Stromal cell of bone marrow (primary cell): ENCODE results near the gene MRPS18A.
A peak's percentile ranks its signal among the peaks of the same experiment; 100 is the strongest.

ENCODE experiments used
- DNase-seq: peaks from one replicate; pipeline ENCODE4 v3.0.0-alpha.2; 2012; ENCODE audit warnings: low read depth

MRPS18A gene

DNA sequence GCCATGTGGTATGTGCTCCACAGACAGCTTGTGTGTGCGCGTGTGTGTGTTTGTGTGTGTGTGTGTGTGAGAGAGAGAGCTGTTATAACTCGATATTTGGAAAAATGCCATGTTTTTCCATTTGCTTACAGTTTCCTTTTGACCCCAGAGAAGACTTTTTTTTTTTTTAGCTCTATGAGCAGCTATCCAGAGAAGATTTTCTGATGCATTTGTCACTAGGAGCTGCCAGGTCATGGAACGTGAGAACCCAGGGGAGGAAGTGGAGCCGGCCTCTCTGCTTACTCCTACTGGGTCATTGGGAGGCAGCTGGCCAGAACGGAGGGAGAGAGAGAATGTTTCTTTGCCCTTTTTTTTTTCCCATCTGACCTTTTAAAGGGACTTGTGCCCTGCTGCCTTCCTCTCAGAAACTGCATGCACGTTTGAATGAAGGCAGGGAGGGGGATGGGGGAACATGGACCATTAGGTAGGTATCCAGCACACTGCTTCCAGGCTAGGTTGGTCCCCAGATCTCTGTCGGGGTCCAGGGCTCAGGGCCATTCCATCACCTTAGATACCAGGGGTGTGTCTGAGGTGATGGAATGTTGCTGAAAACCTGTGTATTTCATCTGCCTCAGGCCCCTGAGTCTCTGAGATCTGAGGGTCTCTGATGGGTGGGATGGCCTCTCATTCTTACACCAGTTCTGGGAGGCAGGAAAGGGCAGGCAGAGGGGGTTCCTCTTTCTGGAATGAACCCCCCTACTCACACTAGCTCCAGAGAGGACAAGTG lies 11.2 kb upstream of the MRPS18A start:
- peak; percentile 64 for DNase-seq

- no peak for DNase-seq
Measured at GRCh38 chr6:43697421-43697820, 9.8 kb upstream of the MRPS18A start.

GRCh38 chr6:43695967-43696291 lies 8.3 kb upstream of the MRPS18A start:
- no peak for DNase-seq

GRCh38 chr6:43695215-43695966 lies 7.8 kb upstream of the MRPS18A start:
- DNase-seq = no peak

DNA sequence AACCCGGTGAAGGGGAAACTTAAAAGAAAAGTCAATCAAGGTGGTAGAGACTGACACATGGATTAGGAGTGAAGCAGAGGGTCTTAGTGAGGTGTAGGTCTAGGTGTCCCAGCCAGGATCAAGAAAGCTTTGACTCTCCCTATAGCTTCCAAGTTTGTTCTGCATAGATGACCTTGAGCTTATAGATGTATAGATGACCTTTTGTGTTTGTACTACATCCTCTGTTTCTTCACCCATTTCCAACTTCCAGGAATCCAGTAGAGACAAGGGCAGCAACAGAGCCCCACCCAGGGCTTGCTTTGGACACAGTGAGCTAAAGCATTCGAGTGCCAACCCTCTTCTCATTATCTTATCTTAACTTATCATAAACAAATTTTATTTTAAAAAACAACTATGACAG lies 1.8 kb upstream of the MRPS18A start:
- DNase-seq = no peak

DNA sequence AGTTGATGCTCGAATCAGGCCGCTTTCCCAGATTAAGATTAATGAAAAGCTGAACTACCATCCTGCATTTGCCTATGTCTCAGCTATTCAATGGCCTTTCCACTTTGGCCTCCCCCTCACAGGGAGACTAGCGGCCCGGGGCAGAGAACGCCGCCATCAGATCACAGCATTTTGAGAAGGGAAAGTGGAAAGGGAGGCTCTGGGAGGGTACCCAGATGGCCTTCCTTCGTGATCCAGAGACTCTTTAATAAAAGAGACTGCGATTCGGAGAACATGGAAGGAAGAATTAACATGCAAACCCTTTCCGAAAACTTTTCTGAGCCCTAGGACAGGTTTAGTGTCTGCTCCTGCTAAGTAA lies 533 bp downstream of the MRPS18A start:
- no peak for DNase-seq

DNA sequence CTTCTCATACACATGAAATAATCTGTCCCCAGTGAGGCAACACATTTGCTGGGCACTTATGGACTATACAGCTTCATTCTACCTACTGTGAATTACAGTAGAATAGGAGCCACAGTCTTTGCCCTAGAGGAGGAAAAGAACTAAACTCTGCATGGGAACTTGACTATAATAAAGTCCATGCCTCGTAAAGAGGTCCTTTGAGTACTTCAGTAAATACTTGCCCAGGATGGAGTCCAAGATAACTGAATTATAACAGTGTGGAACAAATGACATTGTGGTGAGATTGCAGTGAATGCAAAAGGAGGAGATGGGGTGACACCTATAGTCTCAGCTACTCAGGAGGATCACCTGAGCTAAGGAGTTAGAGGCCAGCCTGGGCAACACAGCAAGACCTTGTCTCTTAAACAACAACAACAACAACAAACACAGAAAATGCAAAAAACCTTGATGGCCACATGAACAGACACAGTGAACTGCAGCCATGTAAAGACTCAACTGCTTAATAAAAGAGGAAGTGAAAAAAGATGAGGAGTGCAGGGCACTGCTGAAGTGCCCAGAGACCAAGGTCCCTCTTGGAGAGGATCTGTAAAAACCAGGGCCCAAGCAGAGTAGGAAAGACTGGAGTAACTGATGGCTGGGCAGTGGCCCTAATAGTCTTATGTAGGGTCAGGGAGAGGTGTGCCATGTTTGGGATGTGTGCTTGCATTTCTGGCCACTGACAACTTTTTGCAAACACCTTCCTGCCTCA lies 3.7 kb downstream of the MRPS18A start:
- no peak for DNase-seq

- no peak for DNase-seq
Measured at GRCh38 chr6:43682724-43683429, 4.7 kb downstream of the MRPS18A start.

GRCh38 chr6:43681303-43681702 lies 6.3 kb downstream of the MRPS18A start:
- DNase-seq = no peak

DNA sequence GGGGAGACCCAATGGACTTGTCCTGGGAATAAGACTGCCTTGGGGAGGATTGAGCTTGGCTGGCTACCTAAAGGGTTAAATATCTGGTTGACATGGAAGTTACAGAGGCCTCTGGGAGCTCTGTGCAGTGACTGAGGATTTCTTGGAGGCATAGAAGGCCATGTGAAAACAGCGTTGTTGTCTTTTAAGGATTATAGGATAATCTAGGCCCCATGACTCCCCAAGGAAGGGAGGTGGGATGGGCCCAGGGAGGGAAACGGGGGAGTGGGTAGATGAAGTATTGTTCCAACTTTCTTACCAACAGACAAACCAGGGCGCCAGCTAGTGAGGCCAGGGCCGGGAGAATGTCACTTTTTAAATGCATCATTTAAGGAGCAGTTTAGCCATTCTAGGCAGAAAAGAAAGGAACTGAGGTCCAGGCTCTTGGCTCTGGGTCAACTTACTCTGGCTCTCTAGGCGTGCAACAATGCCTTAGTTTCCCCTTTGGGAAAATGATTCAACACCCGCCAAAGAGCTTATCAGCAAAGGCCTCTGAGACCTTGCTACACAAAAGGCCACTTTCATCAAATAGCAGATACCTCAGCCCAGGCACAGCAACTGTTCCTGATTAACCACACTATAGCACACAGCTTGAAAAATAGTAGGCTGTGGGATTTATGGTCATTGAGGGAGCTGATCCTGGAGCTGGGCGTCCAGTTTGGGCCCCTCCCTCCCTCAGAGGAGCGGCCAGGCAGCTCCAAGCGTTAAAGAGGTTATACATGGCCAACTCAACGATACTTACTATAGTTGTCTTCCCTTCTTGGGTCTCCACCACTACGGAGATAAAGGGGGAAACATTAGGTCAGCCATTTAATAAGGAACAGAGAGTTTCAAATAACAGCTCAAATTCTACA lies 7.0 kb downstream of the MRPS18A start:
- no peak for DNase-seq

DNA sequence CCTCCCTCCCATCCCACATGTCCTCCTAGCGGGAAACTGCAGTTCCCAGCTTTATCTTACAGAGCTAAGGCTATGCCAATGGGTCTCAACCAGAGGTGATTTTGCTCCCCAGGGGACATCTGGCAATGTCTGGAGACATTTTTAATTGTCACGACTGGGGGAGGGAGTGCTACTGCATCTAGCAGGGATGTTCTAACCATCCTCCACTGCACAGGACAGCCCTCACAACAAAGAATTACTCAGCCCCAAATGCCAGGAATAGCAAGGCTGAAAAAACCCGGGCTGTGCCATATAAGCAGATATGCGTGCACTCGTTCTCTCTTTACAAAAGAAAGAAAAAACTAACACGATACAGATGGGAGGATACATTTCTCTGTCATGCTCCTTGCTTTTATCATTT lies 8.5 kb downstream of the MRPS18A start:
- no peak for DNase-seq

DNA sequence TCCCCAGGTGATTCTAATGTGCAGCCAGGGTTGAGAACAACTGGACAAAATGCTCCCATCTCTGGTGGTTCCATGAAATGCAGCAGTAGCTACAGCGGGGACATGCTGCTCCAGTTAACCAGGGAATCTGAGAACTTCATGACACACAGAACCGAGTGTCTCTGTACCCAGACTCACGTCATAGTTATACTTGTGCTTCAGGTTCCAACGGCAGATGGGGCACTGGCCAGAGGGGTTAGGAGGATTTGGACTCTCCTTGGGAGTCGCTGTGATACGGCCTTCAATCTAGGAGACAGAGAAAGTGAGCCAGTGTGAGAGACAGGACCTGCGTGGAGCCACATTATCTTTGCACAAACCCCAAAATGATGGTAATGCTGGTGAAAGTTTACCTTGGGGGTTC lies 9.2 kb downstream of the MRPS18A start:
- DNase-seq = no peak

- DNase-seq = no peak
Measured at GRCh38 chr6:43677759-43678158, 9.8 kb downstream of the MRPS18A start.

DNA sequence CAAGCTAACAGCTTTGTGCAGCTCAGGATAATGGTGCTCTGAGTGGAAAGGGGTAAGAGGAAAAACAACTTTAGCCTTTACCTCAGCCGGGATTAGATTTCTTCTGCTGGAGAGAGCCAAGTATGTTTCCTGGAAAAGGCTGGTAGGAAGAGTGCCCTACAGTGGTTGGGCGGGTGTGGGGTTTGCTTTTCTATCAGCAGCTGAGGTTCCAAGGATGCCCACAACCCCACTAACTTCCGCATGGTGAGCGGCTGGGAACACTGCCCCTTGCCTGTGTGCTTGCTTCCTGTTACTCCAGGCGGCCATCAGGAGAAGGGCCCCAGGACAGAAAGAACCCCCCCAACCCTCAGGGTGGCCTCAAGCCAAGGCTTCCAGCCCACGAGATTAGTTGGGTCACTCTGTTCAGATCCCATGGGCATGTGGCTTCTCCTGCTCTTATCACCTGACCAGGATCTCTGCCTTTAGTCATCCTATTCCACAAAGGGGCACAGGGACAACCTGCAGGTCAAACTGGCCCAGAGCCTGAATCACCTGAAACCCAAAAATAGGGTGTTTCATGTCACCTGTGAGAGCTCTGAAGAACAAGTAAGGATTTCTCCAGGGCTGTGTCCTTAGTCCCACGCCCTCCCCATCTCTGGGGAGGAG lies 10.5 kb downstream of the MRPS18A start:
- DNase-seq = no peak

DNA sequence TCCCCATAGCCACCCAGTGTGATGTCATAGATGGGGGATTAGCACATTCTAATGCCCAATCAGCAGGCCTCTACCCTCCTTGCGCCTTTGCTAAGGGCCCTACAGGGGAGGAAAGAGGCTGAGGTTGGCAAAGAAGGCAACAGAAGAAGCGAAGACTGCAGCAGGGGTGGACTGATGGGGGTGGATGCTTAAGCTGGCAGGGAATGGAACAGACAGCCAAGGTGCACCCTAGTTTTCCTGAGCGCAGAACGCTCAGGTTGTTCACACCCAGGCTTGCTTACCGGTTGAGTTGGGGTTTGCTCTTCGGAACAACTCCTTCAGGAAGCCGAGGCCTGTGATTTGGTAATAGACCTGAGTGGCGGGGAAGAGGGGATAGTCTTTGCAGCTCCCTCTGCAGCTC lies 12.7 kb downstream of the MRPS18A start:
- DNase-seq = no peak

DNA sequence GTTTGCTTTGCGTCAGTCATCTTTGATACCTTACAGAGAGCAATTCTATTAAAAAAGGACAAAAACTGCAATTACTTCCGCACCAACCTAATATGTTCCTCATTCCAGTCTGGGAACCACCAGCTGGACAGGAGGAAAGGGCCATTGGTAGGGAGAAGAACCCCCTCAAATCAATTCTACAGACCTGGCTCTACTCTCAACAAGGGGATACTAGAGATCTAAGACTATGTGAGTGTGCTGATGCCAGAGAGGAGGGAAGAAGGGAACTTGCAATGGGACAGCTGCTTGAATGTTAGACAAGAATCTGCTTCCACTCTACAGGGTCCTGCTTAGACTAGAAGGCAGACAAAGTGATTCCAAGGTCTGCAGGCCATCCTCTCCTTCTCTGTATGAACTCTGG lies 13.3 kb downstream of the MRPS18A start:
- DNase-seq = no peak

GRCh38 chr6:43673444-43674084 lies 14.0 kb downstream of the MRPS18A start:
- no peak for DNase-seq

- no peak for DNase-seq
Measured at GRCh38 chr6:43671801-43672690, 15.5 kb downstream of the MRPS18A start.

- DNase-seq = no peak
Measured at GRCh38 chr6:43671011-43671800, 16.4 kb downstream of the MRPS18A start.
